ENCODE data around the gene TXNRD3. TPM values are rescaled to one million over a fixed set of nuclear protein-coding genes. Genes with fewer than 3 reads are reported as not detected.
A peak's percentile ranks its signal among the peaks of the same experiment; 100 is the strongest.
"Not testable (repeated sequence)": the region's sequence is repeated elsewhere in the genome, so short reads cannot be mapped to it uniquely, and the experiment has no call there.

The TXNRD3 gene
- total RNA-seq, 8 experiments from 2014 or later, result 3.7 to 17.7 (median 7.4) TPM

GRCh38 chr3:126595479-126595878 is 59.4 kb downstream of the TXNRD3 start:
- in situ Hi-C loops (cut with MboI; ENCODE audit: low pct_unique_long_range_greater_than_20kb in 2 of 9, low sequenced_read_pairs in 9 of 9, unreplicated experiment in 9 of 9); H3K4me3 ChIP-seq; ATAC-seq (replicated peaks in 6 of 8); H3K27ac ChIP-seq; H3K4me1 ChIP-seq (replicated peaks in 1 of 2): not testable (repeated sequence)
- 80 to 100% (median 100%) methylated on average over 1 to 4 of the region's 4 CpGs; no CpG with 5 or more reads in 3 of the 10 experiments for WGBS, 10 experiments

- H3K27ac ChIP-seq; H3K4me3 ChIP-seq; H3K4me1 ChIP-seq (replicated peaks in 1 of 2); in situ Hi-C loops (cut with MboI; ENCODE audit: low pct_unique_long_range_greater_than_20kb in 2 of 9, low sequenced_read_pairs in 9 of 9, unreplicated experiment in 9 of 9); ATAC-seq (replicated peaks in 6 of 8): not testable (repeated sequence)
- 50 to 100% (median 55%) methylated on average over 1 to 4 of the region's 5 CpGs; no CpG with 5 or more reads in 4 of the 10 experiments for WGBS, 10 experiments
Observed at GRCh38 chr3:126591515-126591914, 63.4 kb downstream of the TXNRD3 start.

- Histone ChIP-seq H3K4me3 (no peak overlapping the region), H3K27ac (no peak overlapping the region), H3K4me1 (replicated peaks in 1 of 2) (no peaks in the 10 kb centered on the region)
- WGBS, 10 experiments, result 0 to 83% (median 61%) methylated on average over 1 to 4 of the region's 4 CpGs; no CpG with 5 or more reads in 3 of the 10 experiments
- no peak for ATAC-seq (replicated peaks in 6 of 8)
- in situ Hi-C loops (cut with MboI; ENCODE audit: low pct_unique_long_range_greater_than_20kb in 2 of 9, low sequenced_read_pairs in 9 of 9, unreplicated experiment in 9 of 9), result no loop called here
Observed at GRCh38 chr3:126582311-126582710, 72.6 kb downstream of the TXNRD3 start.

- Histone ChIP-seq H3K27ac (no peak overlapping the region), H3K4me1 (replicated peaks in 1 of 2) (no peaks in the 10 kb centered on the region), H3K4me3 (no peak overlapping the region)
- in situ Hi-C loops (cut with MboI; ENCODE audit: low pct_unique_long_range_greater_than_20kb in 2 of 9, low sequenced_read_pairs in 9 of 9, unreplicated experiment in 9 of 9), result no loop called here
- WGBS, 10 experiments, result 11 to 88% (median 67%) methylated on average over 2 of the region's 2 CpGs
- no peak for ATAC-seq (replicated peaks in 6 of 8)
Observed at GRCh38 chr3:126581569-126581968, 73.4 kb downstream of the TXNRD3 start.

- Histone ChIP-seq H3K27ac (no peak overlapping the region), H3K4me3 (no peak overlapping the region), H3K4me1 (replicated peaks in 1 of 2) (no peaks in the 10 kb centered on the region)
- 20 to 90% (median 56%) methylated on average over 1 to 3 of the region's 5 CpGs; no CpG with 5 or more reads in 5 of the 10 experiments for WGBS, 10 experiments
- ATAC-seq (replicated peaks in 6 of 8), result no peak
- in situ Hi-C loops (cut with MboI; ENCODE audit: low pct_unique_long_range_greater_than_20kb in 2 of 9, low sequenced_read_pairs in 9 of 9, unreplicated experiment in 9 of 9), result no loop called here
Observed at GRCh38 chr3:126580746-126581145, 74.2 kb downstream of the TXNRD3 start.

- no peak for ATAC-seq (replicated peaks in 6 of 8)
- H3K4me3 ChIP-seq, result no peak overlapping the region
- H3K4me1 ChIP-seq (replicated peaks in 1 of 2), result no peaks in the 10 kb centered on the region
- in situ Hi-C loops (cut with MboI; ENCODE audit: low pct_unique_long_range_greater_than_20kb in 2 of 9, low sequenced_read_pairs in 9 of 9, unreplicated experiment in 9 of 9), result no loop called here
- no peak overlapping the region for H3K27ac ChIP-seq
- WGBS, 10 experiments, result 58 to 92% (median 72%) methylated on average over 2 to 5 of the region's 7 CpGs; no CpG with 5 or more reads in 7 of the 10 experiments
Observed at GRCh38 chr3:126578702-126579101, 76.2 kb downstream of the TXNRD3 start.

GRCh38 chr3:126577261-126577660 is 77.7 kb downstream of the TXNRD3 start:
- no peak for ATAC-seq (replicated peaks in 6 of 8)
- H3K4me1 ChIP-seq (replicated peaks in 1 of 2), result no peaks in the 10 kb centered on the region
- H3K4me3 ChIP-seq, result no peak overlapping the region
- no peak overlapping the region for H3K27ac ChIP-seq
- in situ Hi-C loops (cut with MboI; ENCODE audit: low pct_unique_long_range_greater_than_20kb in 2 of 9, low sequenced_read_pairs in 9 of 9, unreplicated experiment in 9 of 9), result no loop called here
- 75 to 80% methylated on average over 1 to 2 of the region's 2 CpGs; no CpG with 5 or more reads in 8 of the 10 experiments for WGBS, 10 experiments

GRCh38 chr3:126573492-126574117 is 81.3 kb downstream of the TXNRD3 start:
- peak in 3 of 8 experiments; percentile 90 to 96 (median 95) for ATAC-seq (replicated peaks in 6 of 8)

GRCh38 chr3:126571078-126571477 is 83.8 kb downstream of the TXNRD3 start:
- ATAC-seq (replicated peaks in 6 of 8), result no peak
- Histone ChIP-seq H3K27ac (no peak overlapping the region), H3K4me1 (replicated peaks in 1 of 2) (peaks cover 3 to 5% of the 10 kb centered on the region in 2 donors), H3K4me3 (no peak overlapping the region)
- in situ Hi-C loops (cut with MboI; ENCODE audit: low pct_unique_long_range_greater_than_20kb in 2 of 9, low sequenced_read_pairs in 9 of 9, unreplicated experiment in 9 of 9), result no loop called here
- WGBS, 10 experiments, result 20 to 100% (median 70%) methylated on average over 1 to 4 of the region's 7 CpGs; no CpG with 5 or more reads in 6 of the 10 experiments

More at GRCh38 chr3:126573492-126574117, 81.3 kb downstream of the TXNRD3 start:
- no peak overlapping the region for H3K27ac ChIP-seq
- no peak overlapping the region for H3K4me3 ChIP-seq
- in situ Hi-C loops (cut with MboI; ENCODE audit: low pct_unique_long_range_greater_than_20kb in 2 of 9, low sequenced_read_pairs in 9 of 9, unreplicated experiment in 9 of 9), result no loop called here
- 0 to 100% (median 87%) methylated on average over 1 to 10 of the region's 15 CpGs; no CpG with 5 or more reads in 1 of the 10 experiments for whole genome bisulfite sequencing, 10 experiments
- peaks cover 0 to 5% of the 10 kb centered on the region in 2 donors for H3K4me1 ChIP-seq (replicated peaks in 1 of 2)

GRCh38 chr3:126570103-126570541 is 84.8 kb downstream of the TXNRD3 start:
- H3K4me3 ChIP-seq, result no peak overlapping the region
- in situ Hi-C loops (cut with MboI; ENCODE audit: low pct_unique_long_range_greater_than_20kb in 2 of 9, low sequenced_read_pairs in 9 of 9, unreplicated experiment in 9 of 9), result no loop called here
- no peak overlapping the region for H3K27ac ChIP-seq
- peaks cover 3 to 5% of the 10 kb centered on the region in 2 donors for H3K4me1 ChIP-seq (replicated peaks in 1 of 2)
- 0 to 85% (median 70%) methylated on average over 1 to 4 of the region's 6 CpGs; no CpG with 5 or more reads in 6 of the 10 experiments for WGBS, 10 experiments
- no peak for ATAC-seq (replicated peaks in 6 of 8)

- in situ Hi-C loops (cut with MboI; ENCODE audit: low pct_unique_long_range_greater_than_20kb in 2 of 9, low sequenced_read_pairs in 9 of 9, unreplicated experiment in 9 of 9), result no loop called here
- 55 to 100% (median 97%) methylated on average over 1 to 4 of the region's 9 CpGs; no CpG with 5 or more reads in 4 of the 10 experiments for WGBS, 10 experiments
- no peak for ATAC-seq (replicated peaks in 6 of 8)
- H3K27ac ChIP-seq, result no peak overlapping the region
- H3K4me3 ChIP-seq, result no peak overlapping the region
- H3K4me1 ChIP-seq (replicated peaks in 1 of 2), result peaks cover 3 to 5% of the 10 kb centered on the region in 2 donors
Observed at GRCh38 chr3:126569390-126569975, 85.4 kb downstream of the TXNRD3 start.

GRCh38 chr3:126568776-126569342 is 86.1 kb downstream of the TXNRD3 start:
- 0 to 100% (median 56%) methylated on average over 1 to 2 of the region's 3 CpGs; no CpG with 5 or more reads in 4 of the 10 experiments for WGBS, 10 experiments
- in situ Hi-C loops (cut with MboI; ENCODE audit: low pct_unique_long_range_greater_than_20kb in 2 of 9, low sequenced_read_pairs in 9 of 9, unreplicated experiment in 9 of 9), result no loop called here
- Histone ChIP-seq H3K4me3 (no peak overlapping the region), H3K4me1 (replicated peaks in 1 of 2) (peaks cover 3 to 5% of the 10 kb centered on the region in 2 donors), H3K27ac (no peak overlapping the region)
- peak in 1 of 8 experiments; percentile 41 for ATAC-seq (replicated peaks in 6 of 8)
